Suppressor macrophage treated with lipopolysaccharide for 1 hour (primary cell): Measurements from ENCODE around the gene MCOLN2.

ENCODE experiments used
- DNase-seq, 3 donors: peaks; one replicate each; pipeline ENCODE4 v3.0.0-alpha.2; 2020 to 2022

The MCOLN2 gene

GRCh38 chr1:84890566-84890965 lies 106.3 kb downstream of the MCOLN2 start:
- no peak for DNase-seq

- peak; percentile 73 to 83 (median 80) for DNase-seq
Observed at GRCh38 chr1:84889437-84889836, 107.5 kb downstream of the MCOLN2 start.

GRCh38 chr1:84888753-84889152 lies 108.2 kb downstream of the MCOLN2 start:
- DNase-seq: peak in 1 of 3 donors; percentile 21

GRCh38 chr1:84887261-84887934 lies 109.5 kb downstream of the MCOLN2 start:
- peak; percentile 39 to 51 (median 47) for DNase-seq

- DNase-seq: no peak
Observed at GRCh38 chr1:84885469-84885868, 111.4 kb downstream of the MCOLN2 start.

- DNase-seq: no peak
Observed at GRCh38 chr1:84884671-84885389, 112.1 kb downstream of the MCOLN2 start.

GRCh38 chr1:84883286-84883685 lies 113.6 kb downstream of the MCOLN2 start:
- no peak for DNase-seq

GRCh38 chr1:84877592-84877991 lies 119.3 kb downstream of the MCOLN2 start:
- DNase-seq: no peak

GRCh38 chr1:84876353-84876752 lies 120.6 kb downstream of the MCOLN2 start:
- DNase-seq: no peak
